GM12872 (cell line): ENCODE data around the gene C2orf42.

Source experiments
- TF ChIP-seq, protein P1 (sequence below): IDR thresholded peaks from 3 replicates; pipeline ENCODE4 v1.5.1; 2011; ENCODE audit warnings: low read depth, mild to moderate bottlenecking, low read length, moderate library complexity; ENCODE audit not compliant: insufficient read depth

Gene C2orf42

DNA sequence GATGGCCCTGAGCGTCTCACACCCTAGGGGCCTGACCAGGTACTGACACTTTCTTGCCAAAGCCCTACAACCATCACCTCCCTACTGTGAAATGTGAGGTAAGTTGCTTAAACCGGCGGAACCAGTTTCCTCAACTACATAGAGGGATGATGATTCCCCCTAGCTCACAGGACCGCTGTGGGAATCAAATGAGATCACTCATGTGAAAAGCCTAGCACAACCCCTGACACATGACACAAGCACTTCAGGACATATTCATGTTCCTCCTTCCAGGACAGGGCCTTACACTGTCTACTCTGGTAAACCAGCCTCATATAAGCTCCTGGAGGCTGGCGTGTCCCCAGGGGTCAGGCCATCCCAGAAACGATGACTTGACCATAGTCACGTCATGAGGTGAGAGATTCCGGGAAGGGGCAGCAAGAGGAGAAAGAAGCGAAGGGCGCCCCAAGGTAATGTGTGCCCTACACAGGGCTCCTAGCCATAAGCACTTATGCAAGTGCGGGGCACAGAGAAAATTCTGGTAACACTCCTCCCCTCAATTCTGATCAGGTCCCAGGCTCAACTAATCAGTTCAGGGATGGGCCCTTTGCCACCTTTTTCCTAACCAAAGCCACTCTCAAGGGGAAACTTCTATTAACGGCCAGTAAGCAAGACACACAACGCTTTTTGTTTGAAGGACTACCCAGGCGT lies 49.5 kb downstream of the C2orf42 start:
- TF ChIP-seq, protein P1, sequence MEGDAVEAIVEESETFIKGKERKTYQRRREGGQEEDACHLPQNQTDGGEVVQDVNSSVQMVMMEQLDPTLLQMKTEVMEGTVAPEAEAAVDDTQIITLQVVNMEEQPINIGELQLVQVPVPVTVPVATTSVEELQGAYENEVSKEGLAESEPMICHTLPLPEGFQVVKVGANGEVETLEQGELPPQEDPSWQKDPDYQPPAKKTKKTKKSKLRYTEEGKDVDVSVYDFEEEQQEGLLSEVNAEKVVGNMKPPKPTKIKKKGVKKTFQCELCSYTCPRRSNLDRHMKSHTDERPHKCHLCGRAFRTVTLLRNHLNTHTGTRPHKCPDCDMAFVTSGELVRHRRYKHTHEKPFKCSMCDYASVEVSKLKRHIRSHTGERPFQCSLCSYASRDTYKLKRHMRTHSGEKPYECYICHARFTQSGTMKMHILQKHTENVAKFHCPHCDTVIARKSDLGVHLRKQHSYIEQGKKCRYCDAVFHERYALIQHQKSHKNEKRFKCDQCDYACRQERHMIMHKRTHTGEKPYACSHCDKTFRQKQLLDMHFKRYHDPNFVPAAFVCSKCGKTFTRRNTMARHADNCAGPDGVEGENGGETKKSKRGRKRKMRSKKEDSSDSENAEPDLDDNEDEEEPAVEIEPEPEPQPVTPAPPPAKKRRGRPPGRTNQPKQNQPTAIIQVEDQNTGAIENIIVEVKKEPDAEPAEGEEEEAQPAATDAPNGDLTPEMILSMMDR: peak; percentile 83

DNA sequence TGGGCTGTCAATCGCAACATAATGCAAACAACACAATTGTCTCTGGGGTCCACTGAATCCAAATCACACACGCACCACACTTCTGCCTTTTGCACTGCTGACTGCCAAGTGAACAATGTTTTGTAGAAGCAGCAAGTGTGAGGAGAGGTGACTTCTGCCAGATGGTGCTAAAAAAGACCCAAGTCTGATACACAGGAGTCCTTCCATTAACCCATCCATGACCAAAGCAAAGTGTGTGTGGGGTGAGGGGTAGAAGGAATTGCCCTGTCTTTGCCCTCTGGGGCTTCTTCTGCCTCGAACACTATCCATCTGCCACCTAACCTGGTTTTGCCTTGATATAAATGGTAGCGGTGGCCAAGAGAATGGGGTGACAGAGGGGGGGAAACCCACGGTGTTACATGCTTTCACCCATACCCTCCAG lies 50.0 kb downstream of the C2orf42 start:
- TF ChIP-seq, protein P1: no peak

DNA sequence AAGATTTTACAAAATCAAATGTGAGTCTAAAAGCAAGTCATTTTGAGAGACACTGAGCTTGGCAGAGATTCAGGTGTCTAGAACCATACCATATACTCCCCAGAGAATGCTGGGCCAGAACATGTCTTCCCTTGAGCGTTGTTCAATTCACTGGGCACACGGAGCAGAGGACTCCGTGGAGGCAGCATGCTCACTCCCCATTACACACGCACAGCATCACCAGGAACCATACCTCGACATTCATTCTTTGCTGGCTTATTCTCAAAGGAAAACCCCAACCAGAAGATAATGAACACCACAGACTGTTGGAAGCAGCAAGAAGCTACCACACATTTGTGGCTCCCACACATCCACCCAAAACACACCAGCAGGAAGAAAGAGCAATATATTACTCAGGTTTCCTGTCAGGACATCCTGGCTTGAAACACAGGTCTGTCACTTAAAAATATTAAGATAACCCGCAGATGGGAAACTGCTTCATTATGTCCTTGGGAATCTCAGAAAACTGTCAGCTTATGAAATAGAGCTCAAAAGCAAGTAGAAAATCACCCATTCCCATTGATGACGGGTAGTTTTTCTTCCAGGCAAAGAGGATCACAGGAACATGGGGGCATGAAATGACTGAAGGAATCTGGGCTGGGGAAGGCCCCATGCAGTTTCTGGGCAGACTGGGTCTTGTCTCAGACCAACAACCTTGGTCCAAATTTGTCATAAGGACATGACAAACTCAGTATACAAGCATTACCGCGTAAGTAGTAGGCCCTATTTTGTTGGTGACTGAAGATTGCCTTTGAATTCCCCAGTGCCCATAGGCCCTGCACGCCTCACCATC lies 57.1 kb downstream of the C2orf42 start:
- TF ChIP-seq, protein P1: no peak

DNA sequence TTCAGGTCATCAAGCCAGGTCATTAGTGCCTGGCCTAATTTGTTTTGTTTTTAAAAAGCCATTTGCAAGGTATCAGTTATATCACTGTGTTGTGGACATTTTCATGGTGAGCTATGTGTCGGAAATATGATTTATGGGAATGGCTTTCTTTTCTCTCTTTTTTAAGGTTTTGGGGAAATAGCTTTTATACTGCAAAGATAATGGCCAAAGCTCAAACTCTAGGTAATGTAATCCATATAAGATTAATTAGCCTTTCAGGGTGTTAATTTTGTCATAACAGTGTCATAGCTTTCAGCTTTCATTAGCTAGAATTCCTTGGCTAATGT lies 57.7 kb downstream of the C2orf42 start:
- TF ChIP-seq, protein P1: no peak

DNA sequence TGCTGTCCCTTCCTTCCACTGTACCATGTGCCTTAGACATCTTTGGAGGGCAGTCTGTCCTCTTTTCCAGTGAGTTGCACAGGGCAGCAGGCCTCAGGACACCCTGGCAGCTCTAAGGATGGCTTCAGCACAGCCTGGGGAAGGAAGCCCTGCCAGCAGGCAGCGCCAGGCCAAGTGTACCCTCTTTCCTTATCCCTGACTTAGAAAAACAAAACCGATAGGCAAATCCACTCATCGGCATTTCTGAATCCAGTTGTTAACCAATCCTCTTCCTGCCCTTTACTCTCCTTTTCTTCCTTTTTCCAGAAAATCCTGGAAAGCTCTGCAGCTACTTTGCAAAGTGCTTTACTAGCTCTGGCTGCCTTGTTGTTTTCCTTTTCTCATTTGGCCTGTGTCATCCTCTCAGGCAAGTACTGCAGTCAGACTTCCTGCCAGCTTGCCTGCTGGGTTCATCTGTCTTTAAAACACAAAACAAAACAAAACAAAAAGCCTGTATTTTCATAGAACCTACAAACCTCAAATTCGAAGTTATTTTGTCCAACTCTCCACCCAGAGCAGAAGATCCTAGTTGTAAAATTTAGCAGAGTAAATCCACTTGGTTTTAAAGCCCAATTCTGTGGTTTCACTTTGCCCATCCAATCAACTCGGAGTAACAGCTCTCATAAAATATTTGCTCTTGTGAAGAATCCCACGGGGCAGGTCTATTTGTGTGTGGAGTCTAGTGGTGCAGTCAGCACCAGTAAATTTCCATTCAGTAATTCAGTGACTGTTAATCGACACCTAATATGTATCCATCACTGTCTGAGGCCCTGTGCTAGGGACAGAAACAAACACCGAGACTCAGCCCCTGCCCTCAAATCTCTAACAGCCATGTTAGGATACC lies 58.3 kb downstream of the C2orf42 start:
- TF ChIP-seq, protein P1: no peak

DNA sequence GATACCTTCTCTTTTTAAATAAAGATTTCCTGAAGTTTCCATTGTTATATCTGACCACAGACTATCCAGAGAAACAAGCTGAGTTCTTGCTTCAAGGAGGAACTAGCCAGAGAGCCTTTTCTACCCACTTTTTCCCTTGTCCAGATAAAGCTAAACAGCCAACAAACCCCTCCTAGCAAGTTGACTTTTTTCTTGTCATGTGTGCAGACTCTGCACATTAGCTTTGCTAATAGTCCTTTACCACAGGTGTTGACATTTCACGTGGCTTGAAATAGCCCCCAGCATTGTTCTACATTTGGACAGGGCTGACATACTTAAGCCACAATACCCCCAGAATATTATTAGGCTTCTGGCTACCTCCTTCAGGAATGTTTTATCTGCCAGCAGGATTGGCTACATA lies 62.8 kb downstream of the C2orf42 start:
- TF ChIP-seq, protein P1: no peak

DNA sequence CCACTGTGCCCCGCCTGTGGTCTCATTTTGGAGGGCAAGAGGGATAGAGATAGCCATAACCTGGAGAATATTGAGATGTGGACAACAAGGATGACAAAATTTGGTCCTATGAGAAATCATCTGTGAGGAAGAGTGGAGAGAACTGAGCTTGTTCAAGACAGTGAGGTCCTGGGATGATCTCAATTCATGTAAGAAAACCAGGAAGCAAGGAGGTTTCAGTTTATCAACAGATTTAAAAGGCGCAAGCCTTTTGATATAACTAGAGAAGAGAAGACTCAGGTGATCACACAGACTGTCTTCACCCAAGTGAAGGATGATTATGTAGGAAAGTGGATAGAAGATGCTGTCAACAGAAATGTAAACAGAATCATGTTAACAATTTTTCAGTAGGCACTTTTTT lies 64.4 kb downstream of the C2orf42 start:
- TF ChIP-seq, protein P1: no peak
